ENCODE data around the gene KDM2B.

- TF ChIP-seq POLR2A (IDR thresholded peaks at IDR 0.05; ENCODE audit: low read length) (no peak), GATA1 (IDR thresholded peaks at IDR 0.05; ENCODE audit: low read depth, low read length) (no peak)
Measured at GRCh38 chr12:121519227-121519626, 61.6 kb downstream of the KDM2B start.
